GM12873 (cell line): ENCODE data around the gene GPX7.

Experiments
- TF ChIP-seq, protein P1 (sequence below): IDR thresholded peaks from 2 replicates; pipeline ENCODE4 v1.5.1; 2012; ENCODE audit warnings: low read depth, mild to moderate bottlenecking, moderate library complexity, low read length, control low read depth; ENCODE audit not compliant: insufficient read depth; ENCODE audit errors: missing control alignments

GPX7 gene

DNA sequence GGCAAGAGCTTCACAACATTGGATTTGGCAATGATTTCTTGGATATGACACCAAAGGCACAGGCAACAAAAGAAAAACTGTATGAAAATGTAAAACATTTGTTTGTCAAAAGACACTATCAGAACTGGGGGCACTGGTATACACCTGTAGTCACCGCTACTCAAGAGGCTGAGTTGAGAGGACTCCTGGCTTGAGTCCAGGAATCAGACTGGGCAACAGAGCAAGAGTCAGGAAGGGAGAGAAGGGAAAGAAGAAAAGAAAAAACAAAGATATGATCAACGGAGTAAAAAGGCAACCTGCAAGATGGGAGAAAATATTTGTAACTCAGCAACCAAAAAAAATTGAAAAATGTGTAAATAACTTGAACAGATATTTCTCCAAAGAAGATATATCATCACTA lies 43.2 kb upstream of the GPX7 start:
- TF ChIP-seq, protein P1, sequence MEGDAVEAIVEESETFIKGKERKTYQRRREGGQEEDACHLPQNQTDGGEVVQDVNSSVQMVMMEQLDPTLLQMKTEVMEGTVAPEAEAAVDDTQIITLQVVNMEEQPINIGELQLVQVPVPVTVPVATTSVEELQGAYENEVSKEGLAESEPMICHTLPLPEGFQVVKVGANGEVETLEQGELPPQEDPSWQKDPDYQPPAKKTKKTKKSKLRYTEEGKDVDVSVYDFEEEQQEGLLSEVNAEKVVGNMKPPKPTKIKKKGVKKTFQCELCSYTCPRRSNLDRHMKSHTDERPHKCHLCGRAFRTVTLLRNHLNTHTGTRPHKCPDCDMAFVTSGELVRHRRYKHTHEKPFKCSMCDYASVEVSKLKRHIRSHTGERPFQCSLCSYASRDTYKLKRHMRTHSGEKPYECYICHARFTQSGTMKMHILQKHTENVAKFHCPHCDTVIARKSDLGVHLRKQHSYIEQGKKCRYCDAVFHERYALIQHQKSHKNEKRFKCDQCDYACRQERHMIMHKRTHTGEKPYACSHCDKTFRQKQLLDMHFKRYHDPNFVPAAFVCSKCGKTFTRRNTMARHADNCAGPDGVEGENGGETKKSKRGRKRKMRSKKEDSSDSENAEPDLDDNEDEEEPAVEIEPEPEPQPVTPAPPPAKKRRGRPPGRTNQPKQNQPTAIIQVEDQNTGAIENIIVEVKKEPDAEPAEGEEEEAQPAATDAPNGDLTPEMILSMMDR = no peak

DNA sequence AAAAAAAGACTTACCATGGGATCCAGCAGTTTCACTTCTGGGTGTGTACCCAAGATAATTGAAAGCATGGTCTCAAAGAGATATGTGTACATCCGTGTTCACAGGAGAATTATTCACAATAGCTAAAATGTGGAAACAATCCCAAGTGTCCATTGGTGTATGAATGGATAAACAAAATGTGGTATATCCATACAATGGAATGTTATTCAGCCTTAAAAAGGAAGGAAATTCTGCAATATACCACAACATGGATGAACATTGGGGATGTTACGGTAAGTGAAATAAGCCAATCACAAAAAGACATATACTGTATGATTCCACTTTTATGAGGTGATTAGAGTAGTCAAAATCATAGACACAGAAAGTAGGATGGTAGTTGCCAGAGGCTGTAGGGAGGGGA lies 42.3 kb upstream of the GPX7 start:
- TF ChIP-seq, protein P1 = no peak

DNA sequence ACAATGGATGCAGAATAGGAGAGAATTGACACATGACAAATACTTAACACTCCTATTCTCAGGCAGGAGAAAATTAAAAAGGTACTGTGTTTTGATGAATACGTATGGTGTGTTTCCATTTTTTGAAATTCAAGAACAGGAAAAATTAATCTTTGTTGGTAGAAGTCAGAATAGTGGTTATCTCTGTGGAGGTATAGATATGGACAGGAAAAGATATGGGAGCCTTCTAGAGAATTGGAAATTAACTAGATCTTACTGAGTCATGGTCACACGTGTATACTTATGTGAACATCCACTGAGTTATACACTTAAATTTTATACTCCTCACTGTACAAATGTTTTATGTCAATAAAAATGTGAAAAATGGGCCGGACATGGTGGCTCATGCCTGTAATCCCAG lies 39.4 kb upstream of the GPX7 start:
- TF ChIP-seq, protein P1 = no peak

DNA sequence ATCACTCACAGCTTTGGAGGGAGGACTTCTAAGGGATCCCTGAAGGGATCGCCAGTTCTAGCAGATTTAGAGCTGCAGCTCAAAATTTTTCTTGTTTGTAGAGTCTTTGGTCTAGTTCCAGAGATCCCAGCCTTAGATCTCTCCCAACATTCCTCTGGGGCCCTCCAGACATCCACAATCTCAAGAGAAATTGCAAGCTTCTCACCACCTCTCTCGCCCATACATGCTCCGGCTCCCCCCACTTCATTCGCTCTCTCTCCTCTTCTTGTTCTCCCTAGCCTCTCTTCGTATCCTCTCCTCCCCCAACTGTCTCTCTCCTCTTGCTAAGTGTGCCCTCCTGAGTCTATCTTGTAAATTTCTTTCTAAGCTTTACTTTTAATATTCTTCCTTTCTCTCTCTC lies 34.2 kb upstream of the GPX7 start:
- TF ChIP-seq, protein P1 = no peak

DNA sequence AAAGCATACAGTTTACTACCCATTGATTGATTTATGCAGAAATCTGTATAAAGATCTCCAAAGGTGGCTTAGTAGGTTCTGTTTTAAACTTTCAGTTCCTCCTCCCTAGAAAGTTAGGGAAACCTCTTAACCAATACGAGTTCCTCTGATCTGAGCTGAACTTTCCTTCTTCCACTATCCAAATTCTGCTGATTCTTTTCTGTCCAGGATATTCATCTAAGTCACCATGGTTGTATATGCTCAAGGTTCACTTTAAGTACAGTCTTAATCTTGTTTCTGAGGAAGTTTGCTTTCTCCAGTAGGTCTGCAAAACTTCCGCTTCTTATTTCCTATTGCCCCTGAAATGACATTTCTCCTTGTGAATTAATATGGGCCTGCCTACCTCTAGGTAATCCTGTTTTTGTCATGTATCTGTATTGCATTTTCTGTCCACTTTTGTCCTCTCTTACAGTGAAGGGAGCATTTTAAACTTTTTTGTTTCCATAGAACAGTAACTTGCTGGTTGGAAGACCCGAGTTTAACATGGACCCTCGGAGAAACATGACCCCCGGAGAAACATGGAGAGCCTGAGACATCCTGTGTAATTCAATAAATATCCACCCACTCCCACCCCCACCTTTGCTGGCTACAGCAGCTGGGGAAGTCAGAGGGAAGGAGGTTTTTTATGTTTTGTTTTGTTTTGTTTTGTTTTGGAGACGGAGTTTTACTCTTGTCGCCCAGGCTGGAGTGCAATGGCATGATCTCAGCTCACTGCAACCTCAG lies 32.5 kb upstream of the GPX7 start:
- TF ChIP-seq, protein P1 = no peak

DNA sequence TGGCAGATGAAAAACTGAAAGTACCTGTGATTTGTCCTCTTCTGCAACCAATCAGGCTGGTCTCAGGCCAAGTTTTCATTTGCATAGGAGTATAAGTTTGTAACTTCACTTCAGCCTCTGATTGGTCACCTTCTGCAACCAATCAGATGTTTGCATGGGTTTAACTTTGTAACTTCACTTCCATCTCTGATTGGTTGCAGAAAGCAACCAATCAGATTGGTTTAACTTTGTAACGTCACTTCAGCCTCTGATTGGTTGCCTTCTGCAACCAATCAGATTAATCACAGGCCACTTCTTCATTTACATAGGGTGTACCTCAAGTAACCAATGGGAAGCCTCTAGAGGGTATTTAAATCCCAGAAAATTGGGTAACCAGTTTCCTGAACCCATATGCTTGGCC lies 30.4 kb upstream of the GPX7 start:
- TF ChIP-seq, protein P1 = no peak

DNA sequence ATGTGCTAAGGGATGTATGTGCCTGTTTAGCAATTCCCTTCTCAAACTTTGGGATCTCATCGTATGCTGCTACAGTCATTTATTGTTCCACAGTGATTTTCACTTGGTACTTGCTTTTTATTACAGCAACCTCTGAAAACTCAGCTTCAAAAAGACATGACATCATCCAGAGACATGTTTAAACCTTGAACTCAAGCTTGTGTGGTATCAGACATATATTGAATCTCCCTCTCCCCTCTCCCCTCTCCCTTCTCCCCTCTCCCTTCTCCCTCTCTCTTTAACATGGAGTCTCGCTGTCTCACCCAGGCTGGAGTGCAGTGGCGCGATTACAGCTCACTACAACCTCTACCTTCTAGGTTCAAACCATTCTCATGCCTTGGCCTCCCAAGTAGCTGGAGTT lies 29.8 kb upstream of the GPX7 start:
- TF ChIP-seq, protein P1 = no peak
